Hepatocyte (in vitro differentiated cells): ENCODE measurements around the gene KCNQ5. TPM values are rescaled to one million over a fixed set of nuclear protein-coding genes. Genes with fewer than 3 reads are reported as not detected.

Experiments used
- DNase-seq: peaks from one replicate; pipeline ENCODE4 v3.0.0-alpha.2; 2016; ENCODE audit warnings: low spot score
- H2AFZ ChIP-seq: fragments of 200-600 bp; sonication (generic); 2 replicates; pipeline ENCODE4 v1.6.0; 2016; ENCODE audit warnings: antibody characterized with exemption, mild to moderate bottlenecking
- H3K27ac ChIP-seq: fragments of 200-600 bp; sonication (generic); 2 replicates; pipeline ENCODE4 v1.5.1; 2016; ENCODE audit warnings: mild to moderate bottlenecking
- H3K27me3 ChIP-seq: fragments of 200-600 bp; sonication (generic); 2 replicates; pipeline ENCODE4 v1.6.1; 2016
- H3K36me3 ChIP-seq: fragments of 200-600 bp; sonication (generic); replicated peaks from 2 replicates; pipeline ENCODE4 v1.5.1; 2016; ENCODE audit warnings: low read depth; ENCODE audit not compliant: insufficient read depth
- H3K4me1 ChIP-seq: fragments of 200-600 bp; sonication (generic); 2 replicates; pipeline ENCODE4 v1.5.1; 2016; ENCODE audit warnings: mild to moderate bottlenecking, moderate library complexity; ENCODE audit not compliant: insufficient read depth
- H3K4me2 ChIP-seq: fragments of 200-600 bp; sonication (generic); 2 replicates; pipeline ENCODE4 v1.6.0; 2016
- H3K4me3 ChIP-seq: fragments of 200-600 bp; sonication (generic); 2 replicates; pipeline ENCODE4 v1.5.1; 2016; ENCODE audit warnings: mild to moderate bottlenecking
- H3K79me2 ChIP-seq: fragments of 200-600 bp; sonication (generic); 2 replicates; pipeline ENCODE4 v1.6.0; 2017; ENCODE audit warnings: mild to moderate bottlenecking
- H3K9me2 ChIP-seq: fragments of 200-600 bp; sonication (generic); replicated peaks from 2 replicates; pipeline ENCODE4 v1.6.0; 2017; ENCODE audit warnings: mild to moderate bottlenecking; ENCODE audit not compliant: insufficient read depth
- H3K9me3 ChIP-seq: fragments of 200-600 bp; sonication (generic); 2 replicates; pipeline ENCODE4 v1.5.1; 2016; ENCODE audit warnings: low read depth, mild to moderate bottlenecking
- H4K20me1 ChIP-seq: fragments of 200-600 bp; sonication (generic); 2 replicates; pipeline ENCODE4 v1.6.0; 2016; ENCODE audit warnings: mild to moderate bottlenecking; ENCODE audit not compliant: insufficient read depth, poor library complexity, severe bottlenecking
- CTCF ChIP-seq: fragments of 200-600 bp; sonication (generic); IDR thresholded peaks from 2 replicates; pipeline ENCODE4 v1.5.1; 2016; ENCODE audit warnings: antibody characterized with exemption, mild to moderate bottlenecking; ENCODE audit not compliant: poor library complexity
- EZH2 ChIP-seq: fragments of 200-600 bp; sonication (generic); IDR thresholded peaks from 2 replicates; pipeline ENCODE4 v1.6.1; 2016; ENCODE audit warnings: antibody characterized with exemption, mild to moderate bottlenecking, borderline replicate concordance
- EZH2phosphoT487 ChIP-seq: fragments of 200-600 bp; sonication (generic); IDR thresholded peaks from one replicate; pipeline ENCODE4 v1.6.1; 2018; ENCODE audit warnings: antibody characterized with exemption, mild to moderate bottlenecking, low read depth, moderate library complexity; ENCODE audit not compliant: unreplicated experiment, severe bottlenecking
- WGBS: methylation state at CpG from one replicate; pipeline ENCODE4 v1.1.6; 2016; ENCODE audit warnings: low lambda C conversion rate; ENCODE audit errors: missing lambda C conversion rate; 5-methylcytosine and 5-hydroxymethylcytosine counted together
- polyA plus RNA-seq: library from polyadenylated mRNA; unstranded; fragments of >200 nt; fragmentation: Nextera tagmentation; extraction: Ambion mirVana; gene quantifications from 2 replicates; pipeline ENCODE4 v1.2.1, GENCODE V29; 2016
- total RNA-seq: library from RNA; depleted of rRNA; stranded (reverse); fragments of >200 nt; gene quantifications from 2 replicates; pipeline ENCODE4 v1.2.3, GENCODE V29; 2014

Gene KCNQ5
- total and polyA plus RNA-seq, 2 experiments from 2014 or later = 1.6 to 2.0 TPM

- H3K4me2 ChIP-seq = no peak overlapping the region
- no peaks in the 10 kb centered on the region for H4K20me1 ChIP-seq
- no peaks in the 10 kb centered on the region for H3K79me2 ChIP-seq
- H3K9me2 ChIP-seq = no peaks in the 10 kb centered on the region
- DNase-seq = no peak
- WGBS = 94% methylated on average over 2 of the region's 2 CpGs
- no peak overlapping the region for H3K4me3 ChIP-seq
- no peak overlapping the region for H3K27ac ChIP-seq
- TF ChIP-seq EZH2phosphoT487 (no peak), CTCF (no peak), EZH2 (no peak)
- no peaks in the 10 kb centered on the region for H3K9me3 ChIP-seq
- no peaks in the 10 kb centered on the region for H3K27me3 ChIP-seq
- H3K36me3 ChIP-seq = no peaks in the 10 kb centered on the region
- no peak overlapping the region for H2AFZ ChIP-seq
- H3K4me1 ChIP-seq = no peaks in the 10 kb centered on the region
Measured at GRCh38 chr6:73032586-73032985, 410.7 kb downstream of the KCNQ5 start.

GRCh38 chr6:73036689-73037088 lies 414.8 kb downstream of the KCNQ5 start:
- no peaks in the 10 kb centered on the region for H3K79me2 ChIP-seq
- TF ChIP-seq EZH2phosphoT487 = no peak
- no peak for TF ChIP-seq CTCF
- no peak for TF ChIP-seq EZH2
- no peak overlapping the region for H2AFZ ChIP-seq
- H3K4me1 ChIP-seq = no peaks in the 10 kb centered on the region
- no peaks in the 10 kb centered on the region for H3K27me3 ChIP-seq
- H3K27ac ChIP-seq = no peak overlapping the region
- H3K9me2 ChIP-seq = no peaks in the 10 kb centered on the region
- H3K4me2 ChIP-seq = no peak overlapping the region
- H3K4me3 ChIP-seq = no peak overlapping the region
- H3K9me3 ChIP-seq = peaks cover 10% of the 10 kb centered on the region
- DNase-seq = no peak
- H4K20me1 ChIP-seq = no peaks in the 10 kb centered on the region
- H3K36me3 ChIP-seq = no peaks in the 10 kb centered on the region
- WGBS = 88% methylated on average over 4 of the region's 4 CpGs

GRCh38 chr6:73041051-73041450 lies 419.2 kb downstream of the KCNQ5 start:
- no peaks in the 10 kb centered on the region for H3K36me3 ChIP-seq
- no peaks in the 10 kb centered on the region for H3K27me3 ChIP-seq
- H2AFZ ChIP-seq = no peak overlapping the region
- H3K4me1 ChIP-seq = no peaks in the 10 kb centered on the region
- WGBS = 80% methylated on average over 3 of the region's 3 CpGs
- no peak overlapping the region for H3K4me2 ChIP-seq
- H3K4me3 ChIP-seq = no peak overlapping the region
- no peak for DNase-seq
- H3K9me2 ChIP-seq = no peaks in the 10 kb centered on the region
- H3K9me3 ChIP-seq = peaks cover 10% of the 10 kb centered on the region
- no peak for TF ChIP-seq EZH2
- TF ChIP-seq EZH2phosphoT487 = no peak
- no peak for TF ChIP-seq CTCF
- H4K20me1 ChIP-seq = no peaks in the 10 kb centered on the region
- no peak overlapping the region for H3K27ac ChIP-seq
- H3K79me2 ChIP-seq = no peaks in the 10 kb centered on the region

GRCh38 chr6:73042892-73043291 lies 421.0 kb downstream of the KCNQ5 start:
- no peak overlapping the region for H3K4me2 ChIP-seq
- no peak overlapping the region for H3K27ac ChIP-seq
- H3K27me3 ChIP-seq = no peaks in the 10 kb centered on the region
- no peaks in the 10 kb centered on the region for H3K9me2 ChIP-seq
- H3K4me1 ChIP-seq = no peaks in the 10 kb centered on the region
- no peak for DNase-seq
- H3K79me2 ChIP-seq = no peaks in the 10 kb centered on the region
- 96% methylated on average over 1 of the region's 1 CpG for WGBS
- H2AFZ ChIP-seq = no peak overlapping the region
- no peak for TF ChIP-seq EZH2
- TF ChIP-seq CTCF = no peak
- no peak for TF ChIP-seq EZH2phosphoT487
- H3K9me3 ChIP-seq = peaks cover 10% of the 10 kb centered on the region
- H3K4me3 ChIP-seq = no peak overlapping the region
- H4K20me1 ChIP-seq = no peaks in the 10 kb centered on the region
- no peaks in the 10 kb centered on the region for H3K36me3 ChIP-seq
